GM12875 (cell line): ENCODE measurements around the gene PLEKHH1.

Experiments used
- H3K4me3 ChIP-seq: one replicate; pipeline ENCODE4 v1.5.1; 2011; ENCODE audit warnings: low read depth, low read length, control low read depth
- CTCF ChIP-seq: IDR thresholded peaks from 2 replicates; pipeline ENCODE4 v1.5.1; 2011; ENCODE audit warnings: low read depth, mild to moderate bottlenecking, control low read depth, inconsistent platforms, low read length, moderate library complexity, borderline replicate concordance; ENCODE audit not compliant: insufficient read depth

Gene PLEKHH1

GRCh38 chr14:67490196-67490595, 42.9 kb upstream of the PLEKHH1 start:
- H3K4me3 ChIP-seq = no peak overlapping the region
- TF ChIP-seq CTCF = no peak

DNA sequence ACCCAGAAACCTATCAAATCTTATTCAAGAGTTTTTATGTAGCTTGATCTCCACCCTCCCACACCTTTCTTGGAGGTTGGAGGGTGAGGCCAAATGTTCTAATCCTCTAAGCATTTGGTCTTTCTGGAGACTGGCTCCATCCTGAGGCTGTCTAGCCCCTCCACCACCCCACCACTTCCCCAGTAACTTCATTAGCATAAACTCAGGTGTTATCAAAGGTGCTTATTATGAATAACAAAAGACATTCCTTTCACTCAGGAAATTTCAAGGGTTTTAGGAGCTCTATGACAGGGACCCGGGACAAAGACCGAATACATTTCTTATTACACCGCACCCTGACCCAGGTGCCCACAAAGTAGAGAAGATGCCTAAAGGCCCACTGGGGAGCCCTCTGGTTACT, 41.8 kb upstream of the PLEKHH1 start:
- no peak for TF ChIP-seq CTCF
- H3K4me3 ChIP-seq = no peak overlapping the region

DNA sequence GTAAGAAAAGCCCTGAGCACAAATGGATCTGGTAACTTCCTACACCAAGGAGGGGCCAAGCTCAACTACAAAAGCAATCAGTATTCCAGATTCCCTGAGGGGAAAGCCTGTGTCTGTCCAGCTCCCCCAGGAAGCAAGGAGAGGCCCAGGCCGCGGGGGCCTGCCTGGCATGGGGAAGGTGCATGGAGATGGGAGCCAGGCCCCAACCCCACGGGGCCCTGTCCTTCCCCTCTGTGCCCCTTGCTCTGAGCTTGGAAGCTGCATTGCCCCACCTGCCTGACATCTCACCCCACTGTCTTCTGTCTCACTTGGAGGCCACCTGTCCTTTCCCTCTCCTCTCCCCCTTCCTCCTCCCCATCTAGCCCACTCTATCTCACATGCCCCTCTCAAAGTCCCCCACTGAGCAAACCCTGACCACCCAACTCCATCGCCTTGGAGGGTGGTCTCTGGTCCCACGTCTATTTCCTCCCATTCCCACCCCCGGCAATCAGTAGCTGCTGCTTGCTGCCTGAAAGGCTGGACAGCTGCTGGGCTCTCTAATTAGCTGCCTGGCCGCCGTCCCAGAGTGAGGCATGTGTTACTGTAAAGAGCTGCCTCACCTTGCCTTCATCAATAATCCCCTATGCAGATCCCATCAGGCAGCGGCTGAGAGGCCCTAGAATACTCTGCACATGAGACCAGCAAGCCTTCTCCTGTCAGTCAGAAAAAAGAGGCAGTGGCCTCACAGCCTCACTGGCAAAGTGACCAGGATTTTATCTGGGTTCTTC, 41.2 kb upstream of the PLEKHH1 start:
- H3K4me3 ChIP-seq = no peak overlapping the region
- no peak for TF ChIP-seq CTCF

- H3K4me3 ChIP-seq = no peak overlapping the region
- TF ChIP-seq CTCF = no peak
Measured at GRCh38 chr14:67492538-67492937, 40.6 kb upstream of the PLEKHH1 start.

DNA sequence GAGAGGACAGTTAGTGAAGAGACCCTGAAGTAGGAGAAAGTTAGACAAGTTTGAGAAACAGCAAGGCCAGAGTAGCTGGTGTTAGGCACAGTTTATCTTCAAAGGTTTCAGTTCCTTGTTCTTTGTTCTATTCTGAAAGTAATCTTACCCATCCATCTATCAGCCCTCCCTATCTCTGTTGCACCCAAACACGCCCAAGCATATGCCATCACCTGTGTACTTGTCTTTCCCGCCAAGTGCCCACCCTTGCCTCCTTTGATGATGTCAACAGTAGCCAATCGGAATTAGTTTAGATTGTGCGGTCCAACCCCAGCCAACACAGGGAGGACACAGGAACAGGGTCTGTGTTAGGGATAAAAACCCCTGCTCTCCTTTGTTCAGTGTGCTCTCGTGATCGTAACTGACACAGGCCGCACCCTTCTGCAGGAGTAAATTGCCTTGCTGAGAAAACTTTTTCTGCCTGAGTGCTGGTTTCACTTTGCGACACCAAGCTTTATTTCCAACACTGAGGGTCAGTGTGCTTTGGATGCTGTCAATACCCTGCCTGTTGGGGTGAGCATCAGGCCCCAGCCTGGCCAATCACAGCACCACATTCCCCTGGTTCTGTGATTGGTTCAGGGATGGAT, 39.9 kb upstream of the PLEKHH1 start:
- H3K4me3 ChIP-seq = no peak overlapping the region
- TF ChIP-seq CTCF = no peak

GRCh38 chr14:67495827-67496226, 37.3 kb upstream of the PLEKHH1 start:
- H3K4me3 ChIP-seq = no peak overlapping the region
- TF ChIP-seq CTCF = no peak

DNA sequence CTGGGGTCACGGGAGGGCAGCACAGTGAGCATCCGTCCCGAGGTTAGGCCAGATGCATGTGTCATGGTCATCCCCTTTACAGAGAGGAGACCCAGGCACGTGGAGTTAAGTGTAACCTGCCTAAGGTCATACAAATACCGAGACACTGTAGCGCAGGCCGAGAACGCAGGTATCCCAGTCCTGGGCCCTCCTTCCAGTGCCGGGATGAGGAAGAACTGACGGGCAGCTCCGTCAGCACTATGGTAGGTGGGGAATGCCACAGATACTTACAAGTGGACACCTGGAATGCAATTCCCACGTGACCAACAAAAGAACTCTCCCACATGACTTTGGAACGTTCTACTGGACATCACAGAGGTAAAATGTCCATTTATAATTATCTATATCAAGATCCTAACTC, 35.9 kb upstream of the PLEKHH1 start:
- TF ChIP-seq CTCF = no peak
- no peak overlapping the region for H3K4me3 ChIP-seq
